ENCODE measurements around the gene CD3G.

Gene CD3G

DNA sequence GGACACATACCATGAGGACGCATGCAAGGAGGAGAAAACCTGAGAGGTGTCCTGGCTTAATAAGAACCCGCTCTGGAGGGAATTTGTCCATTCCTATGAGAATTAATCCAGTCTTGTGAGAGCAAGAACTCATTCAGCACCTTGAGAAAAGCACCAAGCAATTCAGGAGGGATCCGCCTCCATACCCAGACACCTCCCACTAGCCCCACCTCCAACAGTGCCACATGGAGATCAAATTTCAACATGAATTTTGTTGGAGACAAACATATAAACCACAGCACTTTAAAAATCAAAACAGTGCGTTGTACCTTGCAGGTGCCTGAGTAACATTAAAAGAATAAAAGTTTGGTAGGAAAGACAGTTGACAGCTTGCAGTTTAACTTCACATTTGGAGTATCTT, 26.6 kb downstream of the CD3G start:
- TF ChIP-seq TAF1 (IDR thresholded peaks at IDR 0.05; ENCODE audit: borderline replicate concordance, insufficient read depth, low read length) (no peak), FOXP2 (optimal IDR thresholded peaks at IDR 0.05; ENCODE audit: borderline replicate concordance, extremely low read depth, extremely low read length, insufficient read depth) (no peak), POLR2AphosphoS5 (IDR thresholded peaks at IDR 0.05; ENCODE audit: low read depth, low read length) (no peak), SIN3A (IDR thresholded peaks at IDR 0.05; ENCODE audit: borderline replicate concordance, insufficient read depth, low read length) (no peak)
- TF ChIP-seq, protein P1, sequence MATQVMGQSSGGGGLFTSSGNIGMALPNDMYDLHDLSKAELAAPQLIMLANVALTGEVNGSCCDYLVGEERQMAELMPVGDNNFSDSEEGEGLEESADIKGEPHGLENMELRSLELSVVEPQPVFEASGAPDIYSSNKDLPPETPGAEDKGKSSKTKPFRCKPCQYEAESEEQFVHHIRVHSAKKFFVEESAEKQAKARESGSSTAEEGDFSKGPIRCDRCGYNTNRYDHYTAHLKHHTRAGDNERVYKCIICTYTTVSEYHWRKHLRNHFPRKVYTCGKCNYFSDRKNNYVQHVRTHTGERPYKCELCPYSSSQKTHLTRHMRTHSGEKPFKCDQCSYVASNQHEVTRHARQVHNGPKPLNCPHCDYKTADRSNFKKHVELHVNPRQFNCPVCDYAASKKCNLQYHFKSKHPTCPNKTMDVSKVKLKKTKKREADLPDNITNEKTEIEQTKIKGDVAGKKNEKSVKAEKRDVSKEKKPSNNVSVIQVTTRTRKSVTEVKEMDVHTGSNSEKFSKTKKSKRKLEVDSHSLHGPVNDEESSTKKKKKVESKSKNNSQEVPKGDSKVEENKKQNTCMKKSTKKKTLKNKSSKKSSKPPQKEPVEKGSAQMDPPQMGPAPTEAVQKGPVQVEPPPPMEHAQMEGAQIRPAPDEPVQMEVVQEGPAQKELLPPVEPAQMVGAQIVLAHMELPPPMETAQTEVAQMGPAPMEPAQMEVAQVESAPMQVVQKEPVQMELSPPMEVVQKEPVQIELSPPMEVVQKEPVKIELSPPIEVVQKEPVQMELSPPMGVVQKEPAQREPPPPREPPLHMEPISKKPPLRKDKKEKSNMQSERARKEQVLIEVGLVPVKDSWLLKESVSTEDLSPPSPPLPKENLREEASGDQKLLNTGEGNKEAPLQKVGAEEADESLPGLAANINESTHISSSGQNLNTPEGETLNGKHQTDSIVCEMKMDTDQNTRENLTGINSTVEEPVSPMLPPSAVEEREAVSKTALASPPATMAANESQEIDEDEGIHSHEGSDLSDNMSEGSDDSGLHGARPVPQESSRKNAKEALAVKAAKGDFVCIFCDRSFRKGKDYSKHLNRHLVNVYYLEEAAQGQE (IDR thresholded peaks at IDR 0.05; ENCODE audit: insufficient read depth in 1 of 2, low read depth in 2 of 2, low read length in 2 of 2): no peak

- no peak for TF ChIP-seq FOXP2 (optimal IDR thresholded peaks at IDR 0.05; ENCODE audit: borderline replicate concordance, extremely low read depth, extremely low read length, insufficient read depth)
- TF ChIP-seq SIN3A (IDR thresholded peaks at IDR 0.05; ENCODE audit: borderline replicate concordance, insufficient read depth, low read length): no peak
- TF ChIP-seq TAF1 (IDR thresholded peaks at IDR 0.05; ENCODE audit: borderline replicate concordance, insufficient read depth, low read length): no peak
- TF ChIP-seq, protein P1 (IDR thresholded peaks at IDR 0.05; ENCODE audit: insufficient read depth in 1 of 2, low read depth in 2 of 2, low read length in 2 of 2): no peak
- no peak for TF ChIP-seq POLR2AphosphoS5 (IDR thresholded peaks at IDR 0.05; ENCODE audit: low read depth, low read length)
Measured at GRCh38 chr11:118373263-118373662, 29.1 kb downstream of the CD3G start.

DNA sequence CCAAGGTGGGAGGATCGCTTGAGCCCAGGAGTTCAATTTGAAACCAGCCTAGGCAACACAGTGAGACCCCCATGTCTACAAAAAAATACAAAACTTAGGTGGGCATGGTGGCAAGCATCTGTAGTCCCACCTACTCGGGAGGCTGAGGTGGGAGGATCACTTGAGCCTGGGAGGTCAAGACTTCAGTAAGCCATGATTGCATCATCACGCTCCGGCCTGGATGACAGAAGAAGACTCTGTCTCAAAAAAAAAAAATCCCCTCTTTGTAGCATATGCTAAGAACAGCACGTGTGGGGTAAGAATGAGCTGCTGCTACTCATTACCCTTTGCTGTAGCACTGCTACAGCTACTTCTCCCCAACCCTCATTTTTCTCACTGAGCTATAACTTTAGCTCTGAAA, 29.7 kb downstream of the CD3G start:
- no peak for TF ChIP-seq POLR2AphosphoS5 (IDR thresholded peaks at IDR 0.05; ENCODE audit: low read depth, low read length)
- no peak for TF ChIP-seq TAF1 (IDR thresholded peaks at IDR 0.05; ENCODE audit: borderline replicate concordance, insufficient read depth, low read length)
- TF ChIP-seq FOXP2 (optimal IDR thresholded peaks at IDR 0.05; ENCODE audit: borderline replicate concordance, extremely low read depth, extremely low read length, insufficient read depth): no peak
- TF ChIP-seq SIN3A (IDR thresholded peaks at IDR 0.05; ENCODE audit: borderline replicate concordance, insufficient read depth, low read length): no peak
- TF ChIP-seq, protein P1 (IDR thresholded peaks at IDR 0.05; ENCODE audit: insufficient read depth in 1 of 2, low read depth in 2 of 2, low read length in 2 of 2): no peak

DNA sequence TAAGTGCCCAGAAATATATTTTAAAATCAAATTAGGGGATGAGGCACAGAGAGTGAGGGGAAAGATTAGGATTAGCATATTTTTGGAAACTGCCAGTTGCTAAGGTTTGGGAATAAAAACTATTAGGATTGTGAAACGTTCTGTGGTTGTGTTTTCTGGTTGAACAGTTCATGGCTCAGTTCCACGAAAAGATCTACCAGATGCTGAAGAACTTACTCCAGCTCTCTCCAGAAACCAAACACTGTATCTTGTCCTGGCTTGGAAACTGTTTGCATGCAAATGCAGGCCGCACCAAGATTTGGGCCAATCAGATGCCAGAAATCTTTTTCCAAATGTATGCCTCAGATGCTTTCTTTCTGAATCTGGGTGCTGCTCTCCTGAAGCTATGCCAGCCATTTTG, 30.6 kb downstream of the CD3G start:
- TF ChIP-seq, protein P1 (IDR thresholded peaks at IDR 0.05; ENCODE audit: insufficient read depth in 1 of 2, low read depth in 2 of 2, low read length in 2 of 2): no peak
- TF ChIP-seq FOXP2 (optimal IDR thresholded peaks at IDR 0.05; ENCODE audit: borderline replicate concordance, extremely low read depth, extremely low read length, insufficient read depth) (no peak), POLR2AphosphoS5 (IDR thresholded peaks at IDR 0.05; ENCODE audit: low read depth, low read length) (no peak)

DNA sequence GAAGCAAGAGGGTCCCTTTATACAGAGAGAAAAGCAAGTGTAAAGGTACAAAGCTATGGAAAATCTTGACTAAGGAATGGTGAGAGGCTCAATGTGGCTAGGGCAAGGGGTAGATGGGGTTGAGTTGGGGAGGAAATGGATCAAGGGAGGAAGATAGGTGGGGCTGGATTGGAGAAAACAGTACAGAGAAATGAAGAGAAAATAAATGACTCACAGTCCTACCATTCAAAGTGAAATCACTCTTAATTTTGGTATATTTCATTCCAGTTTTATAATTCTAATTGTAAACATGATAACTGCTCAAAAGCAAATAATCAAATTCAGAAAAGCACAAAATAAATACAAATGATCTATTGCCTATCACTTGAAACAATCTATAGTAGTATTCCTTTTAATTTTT, 31.8 kb downstream of the CD3G start:
- TF ChIP-seq TAF1 (IDR thresholded peaks at IDR 0.05; ENCODE audit: borderline replicate concordance, insufficient read depth, low read length) (no peak), FOXP2 (optimal IDR thresholded peaks at IDR 0.05; ENCODE audit: borderline replicate concordance, extremely low read depth, extremely low read length, insufficient read depth) (no peak), POLR2AphosphoS5 (IDR thresholded peaks at IDR 0.05; ENCODE audit: low read depth, low read length) (no peak), SIN3A (IDR thresholded peaks at IDR 0.05; ENCODE audit: borderline replicate concordance, insufficient read depth, low read length) (no peak)
- TF ChIP-seq, protein P1 (IDR thresholded peaks at IDR 0.05; ENCODE audit: insufficient read depth in 1 of 2, low read depth in 2 of 2, low read length in 2 of 2): no peak
